ENCODE measurements around the gene CFAP92. TPM values are rescaled to one million over a fixed set of nuclear protein-coding genes. Genes with fewer than 3 reads are reported as not detected.
A peak's percentile ranks its signal among the peaks of the same experiment; 100 is the strongest.

Gene CFAP92
- total and polyA plus RNA-seq, 11 donors = 0.12 to 1.8 (median 0.36) TPM; not detected in 3

DNA sequence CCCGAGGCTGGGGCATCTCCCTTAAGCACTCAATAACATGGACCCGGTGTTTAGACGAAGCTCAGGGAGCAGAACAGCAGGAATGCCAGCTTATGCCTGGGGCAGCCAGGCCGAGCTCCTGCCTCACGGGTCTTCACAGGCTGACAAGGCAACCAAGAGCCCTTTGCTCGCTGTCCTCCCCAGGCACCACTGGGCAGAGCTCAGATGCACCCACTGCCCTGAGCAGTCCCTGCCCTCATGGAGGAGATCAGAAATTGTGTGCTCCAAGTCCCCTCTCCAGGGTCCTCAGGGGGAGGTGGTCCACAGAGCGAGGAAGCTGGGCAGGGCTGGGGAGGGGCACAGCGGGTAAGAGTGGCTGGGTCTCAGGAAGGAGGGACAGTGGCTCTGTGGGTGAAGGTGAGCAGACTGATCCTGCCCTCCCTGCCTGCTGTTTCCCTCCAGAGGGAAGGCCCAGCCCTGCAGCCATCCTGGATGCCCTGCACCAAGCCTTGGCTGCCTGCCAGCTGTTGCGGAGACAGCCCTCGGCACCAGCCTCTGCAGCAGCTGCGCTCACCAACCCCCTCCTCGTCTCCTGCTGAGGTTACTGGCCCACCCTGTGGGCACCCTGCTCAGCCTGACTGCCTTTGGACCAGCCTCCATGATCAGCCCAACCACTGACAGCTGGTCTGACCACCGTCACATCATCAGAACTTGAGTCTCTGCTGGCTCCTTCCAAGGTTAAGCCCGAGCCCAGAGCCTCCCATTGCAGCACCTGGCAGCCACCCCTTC, 45.6 kb upstream of the CFAP92 start:
- Histone ChIP-seq H3K27me3 (no peaks in the 10 kb centered on the region), H3K27ac (no peak overlapping the region), H3K4me3 (no peak overlapping the region), H3K9me3 (peaks cover 0 to 18% (median 0%) of the 10 kb centered on the region in 12 donors), H3K36me3 (peaks cover 0 to 19% (median 0%) of the 10 kb centered on the region in 9 donors), H3K4me1 (no peaks in the 10 kb centered on the region)
- TF ChIP-seq, protein P1, sequence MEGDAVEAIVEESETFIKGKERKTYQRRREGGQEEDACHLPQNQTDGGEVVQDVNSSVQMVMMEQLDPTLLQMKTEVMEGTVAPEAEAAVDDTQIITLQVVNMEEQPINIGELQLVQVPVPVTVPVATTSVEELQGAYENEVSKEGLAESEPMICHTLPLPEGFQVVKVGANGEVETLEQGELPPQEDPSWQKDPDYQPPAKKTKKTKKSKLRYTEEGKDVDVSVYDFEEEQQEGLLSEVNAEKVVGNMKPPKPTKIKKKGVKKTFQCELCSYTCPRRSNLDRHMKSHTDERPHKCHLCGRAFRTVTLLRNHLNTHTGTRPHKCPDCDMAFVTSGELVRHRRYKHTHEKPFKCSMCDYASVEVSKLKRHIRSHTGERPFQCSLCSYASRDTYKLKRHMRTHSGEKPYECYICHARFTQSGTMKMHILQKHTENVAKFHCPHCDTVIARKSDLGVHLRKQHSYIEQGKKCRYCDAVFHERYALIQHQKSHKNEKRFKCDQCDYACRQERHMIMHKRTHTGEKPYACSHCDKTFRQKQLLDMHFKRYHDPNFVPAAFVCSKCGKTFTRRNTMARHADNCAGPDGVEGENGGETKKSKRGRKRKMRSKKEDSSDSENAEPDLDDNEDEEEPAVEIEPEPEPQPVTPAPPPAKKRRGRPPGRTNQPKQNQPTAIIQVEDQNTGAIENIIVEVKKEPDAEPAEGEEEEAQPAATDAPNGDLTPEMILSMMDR (IDR thresholded peaks at IDR 0.05) = no peak
- TF ChIP-seq POLR2A (IDR thresholded peaks at IDR 0.05) = no peak
- ATAC-seq = peak in 3 of 4 donors; percentile 56 to 63 (median 56)
- DNase-seq = peak in 3 of 5 donors; percentile 52 to 83 (median 69)
- intact Hi-C loops (cut with DNase I) = loop anchor here in 2 of 10 donors (5.0 to 10.0 kb wide), 2 partner anchors 55 to 62 kb away; no protein-coding TSS in a partner anchor
- WGBS, 4 donors = 62 to 81% (median 77%) methylated on average over 9 to 14 of the region's 14 CpGs

DNA sequence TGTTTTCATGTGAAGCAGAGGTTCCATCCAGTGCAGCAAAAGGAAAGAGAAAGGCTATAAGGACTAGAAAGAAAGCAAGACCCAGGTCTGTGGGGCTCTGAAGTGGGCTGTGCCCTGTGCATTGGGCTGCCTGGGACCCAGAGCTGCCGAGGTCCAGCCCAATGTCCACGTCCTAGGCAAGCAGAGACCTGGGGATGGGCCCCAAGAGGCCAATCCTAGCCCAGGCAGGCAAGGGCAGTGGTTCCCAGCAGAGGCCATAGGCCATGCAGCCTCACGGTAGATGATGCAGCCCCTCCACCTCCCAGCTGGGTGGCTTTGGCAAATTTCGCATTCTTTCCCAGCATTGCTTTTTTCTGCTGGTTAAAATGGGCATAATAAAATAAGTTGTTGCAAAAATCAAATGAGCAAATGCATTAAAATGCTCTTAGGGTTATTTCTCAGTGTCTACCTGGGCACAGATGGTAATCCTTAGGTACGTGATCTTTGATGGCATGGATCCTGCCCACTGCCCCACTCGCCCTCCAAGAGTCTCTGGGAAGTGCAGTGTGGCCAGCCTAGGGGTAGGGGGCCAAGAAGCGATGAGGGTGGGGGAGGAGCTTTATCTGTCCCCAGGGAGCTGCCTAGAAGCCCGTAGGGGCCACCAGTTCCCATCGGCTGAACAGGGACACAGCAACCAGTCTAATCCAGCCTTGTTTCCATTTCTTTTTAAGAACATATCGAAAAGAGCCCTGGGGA, 44.4 kb upstream of the CFAP92 start:
- TF ChIP-seq, protein P1 (IDR thresholded peaks at IDR 0.05) = no peak
- no peak for TF ChIP-seq POLR2A (IDR thresholded peaks at IDR 0.05)
- intact Hi-C loops (cut with DNase I) = loop anchor here in 2 of 10 donors (5.0 to 10.0 kb wide), 2 partner anchors 53 to 61 kb away; no protein-coding TSS in a partner anchor

DNA sequence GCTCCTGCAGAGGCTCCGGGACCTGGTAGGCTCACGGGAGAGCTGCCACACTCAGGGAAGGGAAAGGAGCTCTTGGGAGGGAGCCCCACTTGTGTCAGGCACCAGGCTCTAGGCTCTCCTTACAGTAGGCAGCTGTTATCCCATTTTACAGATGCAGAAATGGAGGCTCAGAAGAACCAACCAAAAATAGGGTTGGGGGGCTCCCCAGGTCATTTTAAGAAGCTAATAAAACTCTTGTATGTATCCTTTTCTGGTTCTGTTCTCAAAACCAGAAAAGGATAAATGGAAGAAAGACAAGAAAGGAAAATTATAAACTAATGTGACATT, 43.2 kb upstream of the CFAP92 start:
- intact Hi-C loops (cut with DNase I) = loop anchor here in 2 of 10 donors (5.0 to 10.0 kb wide), 2 partner anchors 52 to 60 kb away; no protein-coding TSS in a partner anchor
- no peak for TF ChIP-seq POLR2A (IDR thresholded peaks at IDR 0.05)
- TF ChIP-seq, protein P1 (IDR thresholded peaks at IDR 0.05) = no peak
- no peaks in the 10 kb centered on the region for H3K27me3 ChIP-seq
- ATAC-seq (no peak), DNase-seq (peak in 1 of 5 donors; percentile 7)
- H3K36me3 ChIP-seq = peaks cover 0 to 23% (median 0%) of the 10 kb centered on the region in 9 donors
- H3K27ac ChIP-seq = no peak overlapping the region
- H3K4me1 ChIP-seq = peaks cover 0 to 6% (median 0%) of the 10 kb centered on the region in 12 donors
- no peak overlapping the region for H3K4me3 ChIP-seq
- WGBS, 4 donors = 1 to 100% (median 52%) methylated on average over 2 of the region's 2 CpGs
- peaks cover 0 to 6% (median 0%) of the 10 kb centered on the region in 12 donors for H3K9me3 ChIP-seq

More for the DNA sequence above, 44.4 kb upstream of the CFAP92 start:
- no peaks in the 10 kb centered on the region for H3K27me3 ChIP-seq
- no peak overlapping the region for H3K27ac ChIP-seq
- H3K4me1 ChIP-seq = no peaks in the 10 kb centered on the region
- 86 to 88% (median 87%) methylated on average over 10 of the region's 10 CpGs for WGBS, 4 donors
- H3K36me3 ChIP-seq = peaks cover 0 to 19% (median 0%) of the 10 kb centered on the region in 9 donors
- ATAC-seq = no peak
- H3K9me3 ChIP-seq = peaks cover 0 to 8% (median 0%) of the 10 kb centered on the region in 12 donors
- peak in 1 of 5 donors; percentile 3 for DNase-seq
- no peak overlapping the region for H3K4me3 ChIP-seq

Data from heart left ventricle (tissue), 16 donors.